Measurements from ENCODE around the gene BIRC5.
"Not testable (repeated sequence)": the region's sequence is repeated elsewhere in the genome, so short reads cannot be mapped to it uniquely, and the experiment has no call there.

Gene BIRC5

DNA sequence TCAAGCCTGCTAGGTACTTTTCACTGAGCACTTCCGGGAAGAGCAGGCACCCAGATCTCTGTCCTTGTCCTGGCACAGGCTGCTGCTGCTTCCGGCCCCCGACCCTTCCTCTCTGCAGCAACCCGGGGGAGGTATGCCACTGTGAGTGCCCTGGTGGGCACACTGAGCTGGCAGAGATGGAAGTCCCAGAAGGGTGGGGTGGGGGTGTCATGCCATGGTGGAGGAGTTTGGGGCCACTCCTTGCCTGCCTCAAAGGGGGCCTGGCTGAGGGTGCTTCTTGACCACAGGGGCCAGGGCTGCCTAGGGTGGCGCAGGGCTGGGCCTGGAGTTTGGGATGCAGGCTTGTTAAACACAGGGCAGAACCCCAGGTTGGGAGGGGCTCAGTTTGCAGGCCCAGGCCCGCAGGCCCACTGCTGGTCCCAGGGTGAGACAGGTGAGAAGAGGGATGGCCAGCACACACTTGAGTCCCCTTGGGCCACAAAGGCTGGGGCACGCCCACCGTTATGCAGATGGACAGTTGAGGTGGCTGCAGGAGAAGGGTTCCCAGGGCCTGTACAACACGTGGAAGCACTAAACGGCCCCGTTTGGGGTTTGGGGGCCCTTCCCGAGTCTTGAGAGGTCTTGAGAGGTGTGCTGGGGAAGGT, 26.1 kb downstream of the BIRC5 start:
- DNase-seq (ENCODE audit: low spot score) = no peak

GRCh38 chr17:78240839-78241238, 26.8 kb downstream of the BIRC5 start:
- no peak for DNase-seq (ENCODE audit: low spot score)

DNA sequence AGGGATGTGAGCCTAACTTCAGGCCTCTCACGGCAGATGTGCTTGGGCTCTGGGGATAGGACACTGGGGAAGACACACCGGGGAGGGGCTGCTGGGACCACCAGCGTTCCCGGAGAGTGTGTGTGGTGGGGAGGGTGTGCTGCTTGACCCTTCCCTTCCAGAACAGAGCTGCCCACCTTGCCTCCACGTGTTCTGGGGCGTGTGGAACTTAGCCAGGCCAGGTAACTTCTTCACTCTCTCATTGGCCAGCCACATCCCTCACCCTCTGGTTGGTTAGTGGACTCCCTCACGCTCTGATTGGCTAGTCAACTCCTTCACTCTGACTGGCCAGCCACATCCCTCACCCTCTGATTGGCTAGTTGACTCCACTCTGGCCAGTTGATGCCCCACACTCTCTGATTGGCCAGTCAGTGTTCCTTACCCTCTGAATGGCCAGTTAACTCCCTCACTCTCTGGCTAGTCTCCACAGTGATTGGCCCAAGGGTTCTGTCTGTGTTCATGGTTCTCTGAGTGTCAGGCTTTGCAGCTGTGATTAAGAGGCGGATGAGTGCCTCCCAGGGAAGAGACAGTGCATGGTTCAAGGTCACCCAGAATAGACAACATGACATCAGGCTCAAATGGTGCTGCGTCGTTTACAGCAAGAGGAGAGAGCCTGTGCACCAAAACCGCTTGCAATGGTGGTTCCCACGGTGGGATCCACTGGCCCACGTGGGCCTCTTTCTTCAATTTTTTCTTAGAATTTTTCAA, 27.4 kb downstream of the BIRC5 start:
- peak; percentile 98 for DNase-seq (ENCODE audit: low spot score)

DNA sequence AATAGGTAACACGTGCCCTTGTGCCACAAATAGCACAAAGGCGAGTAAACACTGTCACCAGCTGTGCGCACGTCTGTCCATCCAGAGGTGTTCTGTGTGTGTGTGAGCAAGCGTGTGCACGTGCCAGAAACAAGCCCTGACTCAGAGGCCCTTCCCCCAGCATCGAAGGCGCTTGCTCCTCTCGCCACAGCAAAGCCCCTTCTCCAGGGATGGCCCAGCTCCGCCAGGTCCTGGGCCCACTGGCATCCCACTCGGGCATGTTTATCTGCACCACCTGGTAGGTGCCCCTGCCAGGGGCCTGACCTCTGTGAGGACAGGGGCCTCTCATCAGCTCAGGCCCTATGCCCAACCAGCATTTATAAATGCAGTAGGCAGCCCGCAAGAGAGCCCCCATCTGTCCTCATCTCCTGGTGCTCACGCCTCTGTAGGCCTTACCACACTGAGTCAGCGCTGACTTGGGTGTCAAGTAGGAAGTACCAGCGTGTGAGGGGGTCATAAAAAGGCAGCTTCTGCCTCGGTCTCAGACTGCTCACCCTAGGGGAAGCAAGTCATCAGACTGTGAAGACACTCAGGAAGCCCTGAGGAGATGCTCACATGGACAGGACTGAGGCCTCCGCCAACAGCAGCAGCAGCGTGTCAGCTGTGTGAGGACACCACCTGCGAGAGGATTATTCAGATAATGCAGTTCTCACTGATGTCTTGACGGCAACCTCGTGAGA, 28.1 kb downstream of the BIRC5 start:
- no peak for DNase-seq (ENCODE audit: low spot score)

DNA sequence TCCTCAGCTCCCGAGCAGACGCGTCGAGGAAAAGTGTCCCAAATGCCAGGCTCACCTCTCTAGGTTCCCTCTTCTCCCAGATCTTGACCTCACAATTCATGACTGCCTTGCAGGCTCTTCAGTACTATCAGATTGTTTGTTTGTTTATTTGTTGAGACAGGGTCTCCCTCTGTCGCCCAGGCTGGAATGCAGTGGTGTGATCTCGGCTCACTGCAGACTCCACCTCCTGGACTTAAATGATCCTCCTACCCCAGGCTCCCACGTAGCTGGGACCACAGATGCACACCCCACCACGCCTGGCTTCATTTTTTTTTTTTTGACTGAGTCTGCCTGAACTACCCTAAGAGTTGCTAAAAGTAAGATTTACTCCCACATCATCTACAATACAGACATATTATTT, 33.3 kb downstream of the BIRC5 start:
- no peak for DNase-seq (ENCODE audit: low spot score)

DNA sequence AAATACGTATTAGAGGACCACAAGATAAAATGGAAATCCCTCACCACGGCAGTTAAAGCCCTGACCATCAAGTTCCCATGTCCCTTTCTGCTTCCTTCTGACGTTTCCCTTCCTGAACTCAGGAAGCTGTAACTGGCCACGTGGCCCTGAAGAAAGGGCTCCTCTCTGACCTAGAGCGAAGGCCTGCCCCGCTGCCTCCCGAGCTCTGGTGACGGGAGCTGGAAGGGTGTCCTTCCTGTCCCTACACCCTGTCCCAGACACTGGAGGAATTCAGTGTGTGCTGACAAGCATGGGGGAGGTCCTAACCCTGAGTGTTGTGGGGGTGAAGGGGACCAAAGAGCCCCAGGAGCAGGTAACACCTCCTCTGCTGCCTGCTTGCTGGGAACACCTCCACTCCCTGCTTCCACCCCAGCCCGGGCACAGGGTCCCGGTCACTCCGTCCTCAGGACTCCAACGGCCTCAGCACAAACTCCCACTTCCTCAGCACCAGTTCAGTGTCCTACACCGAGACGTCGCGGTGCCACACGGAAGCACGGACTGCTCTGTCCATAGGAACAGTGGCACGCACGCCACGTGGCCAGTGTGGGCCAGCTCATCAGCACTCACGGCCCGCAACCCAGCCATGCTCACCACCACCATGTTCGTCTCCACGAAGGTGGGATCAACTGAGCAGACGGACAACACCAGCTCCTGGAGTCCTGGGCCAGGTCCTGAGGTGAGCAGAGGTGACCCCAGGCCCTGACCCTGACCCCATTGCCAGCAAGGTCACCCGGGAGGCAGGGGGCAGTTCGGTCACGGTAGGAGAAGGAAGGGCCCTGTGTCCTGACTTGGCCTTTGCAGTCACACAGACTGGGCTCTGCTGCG, 34.2 kb downstream of the BIRC5 start:
- no peak for DNase-seq (ENCODE audit: low spot score)

DNA sequence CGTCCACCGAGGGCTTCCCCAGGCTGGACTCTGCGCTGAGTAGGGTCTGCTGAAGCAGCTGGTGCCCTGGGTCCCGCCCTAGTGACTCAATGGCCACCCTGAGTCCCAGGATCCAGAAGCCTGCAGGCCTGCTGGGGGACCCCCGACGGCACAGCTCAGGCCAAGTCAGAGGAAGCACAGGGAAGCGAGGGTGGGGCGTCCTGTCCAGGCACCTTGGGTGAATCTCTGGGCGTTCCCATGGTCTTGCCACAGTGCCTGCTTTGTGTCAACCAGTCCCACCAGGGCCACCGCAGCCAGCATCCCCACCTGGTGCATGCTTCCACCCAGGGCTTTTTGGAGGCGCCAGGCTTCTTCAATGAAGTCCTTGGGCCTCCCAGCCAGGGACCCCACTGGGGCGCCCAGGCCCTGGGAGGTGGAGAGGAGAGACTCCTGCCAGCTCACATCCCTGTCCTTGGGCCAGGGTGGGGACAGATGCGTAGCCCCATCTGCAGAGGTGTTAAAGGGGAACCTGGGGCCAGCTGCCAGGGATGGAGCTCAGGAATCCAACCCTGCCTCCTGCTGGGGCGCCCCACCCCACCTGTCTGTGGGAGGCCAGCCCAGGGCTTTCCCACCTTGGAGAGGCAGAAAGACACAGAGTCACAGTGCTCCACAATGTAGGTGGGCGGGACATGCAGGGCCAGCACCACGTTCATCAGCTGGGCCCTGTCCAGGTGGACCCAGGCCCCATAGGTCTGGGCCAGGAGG, 35.2 kb downstream of the BIRC5 start:
- no peak for DNase-seq (ENCODE audit: low spot score)

DNA sequence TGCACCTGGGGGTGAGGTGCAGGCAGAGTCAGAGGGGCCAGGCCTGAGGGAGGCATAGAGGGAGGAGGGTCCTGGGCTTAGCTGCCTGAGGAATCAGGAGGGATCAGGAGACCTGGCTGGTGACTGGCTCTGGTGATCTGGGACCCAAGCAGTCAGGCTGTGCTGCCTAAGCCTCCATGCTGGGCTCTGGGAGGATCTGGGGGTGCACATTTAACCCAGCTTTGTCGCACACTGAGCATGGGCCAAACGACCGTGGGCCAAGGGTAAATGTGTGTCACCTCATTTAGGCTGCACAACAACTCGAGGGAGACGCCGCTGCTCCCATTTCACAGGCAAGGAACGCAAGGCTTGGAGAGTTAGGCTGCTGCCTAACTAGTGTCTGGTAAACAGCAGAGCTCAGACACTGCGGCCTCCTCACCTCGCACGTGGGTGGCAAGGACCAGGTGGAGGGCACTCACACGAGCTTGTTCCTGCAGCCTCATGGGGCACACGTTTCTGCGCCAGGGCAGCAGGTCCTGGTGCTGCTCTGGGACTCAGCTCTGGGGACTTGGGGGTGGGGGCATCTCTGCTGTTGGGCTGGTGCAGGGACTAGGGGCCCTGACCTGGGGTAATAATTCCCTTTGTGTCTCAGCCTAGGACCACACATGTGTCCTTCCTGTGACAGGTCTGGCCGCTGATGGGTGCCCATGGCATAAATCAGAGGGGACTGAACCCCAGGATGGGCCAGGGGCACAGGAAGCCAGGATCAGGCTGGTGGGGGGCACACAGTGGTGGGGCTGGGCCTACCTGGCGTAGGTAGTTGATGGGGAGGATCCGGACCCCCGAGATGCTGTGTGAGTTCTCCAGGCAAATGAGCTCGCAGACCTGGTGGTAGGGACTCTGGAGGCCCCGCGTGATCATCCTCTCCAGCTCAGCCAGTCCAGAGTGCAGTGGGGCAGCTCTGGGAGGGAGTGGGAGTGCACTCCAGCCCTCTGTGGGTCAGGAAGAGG, 36.1 kb downstream of the BIRC5 start:
- no peak for DNase-seq (ENCODE audit: low spot score)

- DNase-seq (ENCODE audit: low spot score) = peak; percentile 90
These were observed 37.1 kb downstream of the BIRC5 start for GRCh38 chr17:78250891-78251772.

DNA sequence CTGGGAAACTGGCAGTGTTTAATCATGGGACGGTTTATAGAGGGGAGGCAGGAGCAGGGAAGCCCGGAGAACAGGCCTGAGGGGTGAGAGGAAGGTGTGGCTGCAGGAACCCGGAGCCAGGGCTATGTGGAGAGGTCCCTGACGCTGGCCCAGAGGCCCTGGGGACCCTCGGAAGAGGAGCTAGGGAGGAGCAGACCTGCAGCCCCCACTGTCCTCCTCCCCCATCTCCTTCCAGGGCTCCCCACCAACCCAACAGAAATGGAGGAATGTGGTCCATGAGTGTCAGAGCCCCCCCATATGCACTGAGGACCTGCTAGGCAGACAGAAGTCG, 37.7 kb downstream of the BIRC5 start:
- DNase-seq (ENCODE audit: low spot score) = no peak

GRCh38 chr17:78252111-78252634, 38.1 kb downstream of the BIRC5 start:
- DNase-seq (ENCODE audit: low spot score) = no peak

- DNase-seq (ENCODE audit: low spot score) = no peak
These were observed 38.9 kb downstream of the BIRC5 start for GRCh38 chr17:78252701-78253635.

DNA sequence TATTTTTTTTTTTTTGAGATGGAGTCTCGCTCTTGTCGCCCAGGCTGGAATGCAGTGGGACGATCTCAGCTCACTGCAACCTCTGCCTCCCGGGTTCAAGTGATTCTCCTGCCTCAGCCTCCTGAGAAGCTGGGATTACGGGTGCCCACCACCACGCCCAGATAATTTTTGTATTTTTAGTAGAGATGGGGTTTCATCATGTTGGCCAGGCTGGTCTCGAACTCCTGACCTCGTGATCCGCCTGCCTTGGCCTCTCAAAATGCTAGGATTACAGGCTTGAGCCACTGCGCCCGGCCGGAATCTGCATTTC, 39.5 kb downstream of the BIRC5 start:
- DNase-seq (ENCODE audit: low spot score) = not testable (repeated sequence)

GRCh38 chr17:78253946-78254672, 40.1 kb downstream of the BIRC5 start:
- peak; percentile 76 for DNase-seq (ENCODE audit: low spot score)

DNA sequence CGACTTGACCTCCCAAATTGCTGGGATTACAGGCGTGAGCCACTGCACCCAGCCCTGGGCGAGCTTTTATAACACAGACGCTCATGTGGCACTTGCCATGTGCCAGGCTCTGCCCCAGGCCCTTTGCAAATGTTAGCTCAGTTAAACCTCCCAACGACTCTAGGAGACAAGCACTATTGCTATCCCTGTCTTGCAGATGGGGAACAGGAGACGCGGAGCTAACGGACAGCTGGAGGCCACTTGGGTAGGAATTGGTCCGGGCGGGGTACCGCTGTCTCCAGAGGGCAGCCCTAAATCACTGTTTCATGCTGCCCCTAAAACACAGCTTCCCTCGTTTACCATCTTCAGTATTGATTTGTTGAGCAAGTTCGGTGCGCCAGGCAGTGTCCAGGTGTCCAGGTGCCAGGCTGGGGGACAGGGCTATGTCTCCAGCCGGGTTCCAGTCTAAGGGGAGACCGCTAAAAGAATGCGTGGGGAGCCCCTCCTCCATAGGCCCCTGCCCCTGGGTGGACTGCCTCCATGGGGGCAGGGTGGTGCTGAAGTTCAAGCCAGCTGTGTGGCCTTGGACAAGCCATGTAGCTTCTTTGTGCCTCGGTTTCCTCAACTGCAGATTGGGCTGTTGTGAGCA, 41.1 kb downstream of the BIRC5 start:
- no peak for DNase-seq (ENCODE audit: low spot score)

GRCh38 chr17:78255953-78256706, 42.1 kb downstream of the BIRC5 start:
- no peak for DNase-seq (ENCODE audit: low spot score)
